Stomach (tissue), 4 donors: ENCODE data around the gene CAMSAP1.

Source experiments
- CTCF ChIP-seq, 7 experiments: fragments of 450-650 bp in 4 of 7; fragments of 200-600 bp in 3 of 7; sonication (generic) in 3 of 7; IDR thresholded peaks; one replicate each; pipeline ENCODE4 v1.5.1; 2016 to 2019; ENCODE audit warnings: antibody characterized with exemption in 7 of 7, control low read depth in 2 of 7, mild to moderate bottlenecking in 1 of 7
- EP300 ChIP-seq: sonication (generic); formaldehyde crosslinking; IDR thresholded peaks from one replicate; pipeline ENCODE4 v1.6.1; 2017; ENCODE audit warnings: antibody characterized with exemption
- POLR2A ChIP-seq, 4 donors: fragments of 450-650 bp; IDR thresholded peaks; one replicate each; pipeline ENCODE4 v1.6.1; 2016; ENCODE audit warnings: antibody characterized with exemption in 4 of 4, control low read depth in 2 of 4, mild to moderate bottlenecking in 1 of 4, moderate library complexity in 1 of 4
- POLR2AphosphoS5 ChIP-seq, 3 donors: sonication (generic); formaldehyde crosslinking; IDR thresholded peaks; one replicate each; pipeline ENCODE4 v1.6.1; 2016; ENCODE audit warnings: antibody characterized with exemption in 3 of 3

DNA sequence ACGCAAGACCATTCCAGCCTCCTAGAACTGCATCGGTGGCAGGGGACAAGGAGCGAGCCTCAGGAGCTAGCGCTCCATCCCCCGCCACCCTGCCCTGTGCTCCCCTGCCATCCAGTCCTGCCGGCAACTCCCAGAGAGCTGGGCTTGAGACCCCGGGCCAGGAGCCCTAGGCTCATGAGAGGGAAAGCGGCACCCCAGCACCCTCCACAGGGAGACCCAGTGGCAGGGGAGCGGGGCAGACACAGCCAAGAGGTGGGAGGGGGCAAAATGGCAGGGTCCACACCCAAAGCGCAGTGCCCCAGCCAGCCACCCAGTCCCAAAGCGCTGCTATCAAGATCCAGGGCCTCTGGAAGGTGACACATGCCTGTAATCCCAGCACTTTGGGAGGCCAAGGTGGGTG, 41.1 kb upstream of the CAMSAP1 start:
- no peak for TF ChIP-seq CTCF (IDR thresholded peaks at IDR 0.05)
- TF ChIP-seq POLR2AphosphoS5 (IDR thresholded peaks at IDR 0.05) = no peak
- no peak for TF ChIP-seq POLR2A (IDR thresholded peaks at IDR 0.05)
- TF ChIP-seq EP300 = no peak
